DMS114 treated with DMSO at 0.1 percent for 48 hours (cell line): ENCODE data around the gene MYH14.

Experiments
- DNase-seq: peaks from one replicate; lab custom pipeline; 2025; ENCODE audit not compliant: unreplicated experiment; lab: John Stamatoyannopoulos, UW

MYH14 gene

GRCh38 chr19:50192463-50193211 lies 10.8 kb upstream of the MYH14 start:
- DNase-seq: no peak

GRCh38 chr19:50195224-50195623 lies 8.2 kb upstream of the MYH14 start:
- DNase-seq: no peak

- DNase-seq: no peak
Measured at GRCh38 chr19:50196322-50196932, 7.0 kb upstream of the MYH14 start.

DNA sequence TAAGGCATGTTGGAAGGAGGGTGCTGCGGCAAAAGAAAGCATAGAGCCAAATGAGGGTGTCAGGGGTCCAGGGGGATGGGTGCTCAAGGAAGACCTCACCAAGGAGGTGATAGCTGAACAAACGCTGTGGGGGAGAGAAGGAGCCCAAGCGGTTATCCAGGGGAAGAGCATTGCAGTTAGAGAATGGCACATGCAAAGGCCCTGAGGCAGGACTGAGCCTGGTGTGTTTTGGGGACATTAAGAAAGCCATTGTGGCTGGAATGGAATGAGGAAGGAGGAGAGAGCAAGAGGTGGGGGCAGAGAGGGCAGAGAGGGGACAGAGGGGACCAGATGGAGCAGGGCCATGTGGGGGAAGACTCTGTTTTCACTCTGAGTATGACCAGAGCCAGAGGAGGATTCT lies 6.1 kb upstream of the MYH14 start:
- no peak for DNase-seq

DNA sequence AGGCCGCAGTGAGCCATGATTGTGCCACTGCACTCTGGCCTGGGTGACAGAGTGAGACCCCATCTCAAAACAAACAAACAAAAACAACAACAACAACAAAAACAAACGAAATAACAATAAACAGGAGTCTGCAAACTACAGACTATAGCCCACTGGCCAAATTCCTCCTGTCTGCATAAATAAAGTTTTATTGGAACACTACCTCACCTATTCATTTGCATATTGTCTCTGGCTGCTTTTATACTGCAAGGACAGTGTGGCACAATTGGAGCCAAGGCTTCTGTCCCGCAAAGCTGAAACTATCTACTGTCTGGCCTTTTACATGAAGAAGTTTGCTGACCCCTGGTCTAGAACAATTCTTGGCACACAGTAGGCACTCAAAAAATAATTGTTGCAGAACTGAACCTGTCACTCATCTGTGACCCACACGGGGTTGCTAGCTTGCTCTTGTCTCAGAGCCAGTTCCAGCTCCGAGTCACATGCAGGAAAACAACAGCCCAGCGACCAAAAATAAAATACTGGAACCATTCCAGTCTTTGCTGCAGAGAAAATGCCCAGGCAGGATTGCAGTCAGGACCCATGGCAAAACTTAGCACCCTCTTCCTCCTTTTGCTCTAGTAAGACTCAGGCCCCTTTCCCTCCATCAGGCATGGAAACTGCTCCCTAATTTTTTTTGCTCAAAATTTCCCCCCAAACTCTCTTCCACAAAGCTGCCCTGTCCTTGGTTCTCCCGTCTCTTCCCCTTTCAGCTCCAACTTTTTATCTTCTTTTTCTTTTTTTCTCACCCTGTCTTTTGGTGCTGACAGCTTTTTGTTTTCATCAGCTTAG lies 4.8 kb upstream of the MYH14 start:
- DNase-seq: no peak

- no peak for DNase-seq
Measured at GRCh38 chr19:50199259-50199555, 4.2 kb upstream of the MYH14 start.

GRCh38 chr19:50202386-50202785 lies 1.0 kb upstream of the MYH14 start:
- no peak for DNase-seq

- no peak for DNase-seq
Measured at GRCh38 chr19:50202962-50203280, 501 bp upstream of the MYH14 start.

DNA sequence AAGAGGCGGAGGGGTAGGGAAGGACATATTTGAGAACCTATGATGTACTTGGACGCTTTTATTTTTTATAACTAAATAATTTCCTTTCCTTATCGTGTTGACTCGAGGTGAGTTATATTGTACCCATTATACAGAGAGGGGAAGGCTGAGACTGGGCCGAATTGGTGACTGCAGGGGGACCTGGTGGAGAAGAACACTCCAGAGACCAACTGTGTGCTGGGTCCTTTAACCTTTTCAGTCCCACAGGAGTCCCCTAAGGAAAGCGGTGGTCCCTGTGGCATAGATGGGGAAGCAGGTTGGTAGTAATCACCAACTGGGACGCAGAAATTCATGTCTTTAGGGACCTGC lies 633 bp downstream of the MYH14 start:
- no peak for DNase-seq

- no peak for DNase-seq
Measured at GRCh38 chr19:50204811-50205675, 1.6 kb downstream of the MYH14 start.

GRCh38 chr19:50205681-50206138 lies 2.3 kb downstream of the MYH14 start:
- DNase-seq: no peak

GRCh38 chr19:50206191-50206590 lies 2.8 kb downstream of the MYH14 start:
- no peak for DNase-seq

- DNase-seq: no peak
Measured at GRCh38 chr19:50207730-50208129, 4.3 kb downstream of the MYH14 start.

- DNase-seq: no peak
Measured at GRCh38 chr19:50209131-50209530, 5.7 kb downstream of the MYH14 start.

- no peak for DNase-seq
Measured at GRCh38 chr19:50210425-50210824, 7.0 kb downstream of the MYH14 start.

GRCh38 chr19:50213925-50214324 lies 10.5 kb downstream of the MYH14 start:
- no peak for DNase-seq

GRCh38 chr19:50214699-50215543 lies 11.5 kb downstream of the MYH14 start:
- no peak for DNase-seq

- no peak for DNase-seq
Measured at GRCh38 chr19:50215820-50216219, 12.4 kb downstream of the MYH14 start.

DNA sequence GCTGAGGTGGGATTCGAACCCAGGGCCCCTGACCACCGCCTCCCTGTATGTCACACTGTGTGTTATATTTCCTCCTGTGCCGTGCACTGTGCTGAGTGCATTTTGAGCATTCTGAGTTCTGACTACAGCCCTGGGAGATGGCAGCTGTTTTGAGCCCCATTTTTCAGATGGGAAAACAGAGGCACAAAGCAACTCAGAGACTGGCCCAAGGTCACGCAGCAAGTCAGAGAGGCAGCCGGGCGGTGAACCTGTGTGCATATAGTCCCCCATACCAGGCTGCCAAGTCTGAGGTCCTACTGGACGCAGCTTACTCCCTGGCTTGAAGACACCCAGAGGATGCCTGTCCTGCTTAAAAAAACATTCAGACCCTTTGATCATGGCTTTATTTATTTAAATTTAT lies 17.7 kb downstream of the MYH14 start:
- DNase-seq: no peak

- no peak for DNase-seq
Measured at GRCh38 chr19:50222691-50223438, 19.4 kb downstream of the MYH14 start.
